H1 (cell line): ENCODE results near the gene AGXT2. TPM values are rescaled to one million over a fixed set of nuclear protein-coding genes. Genes with fewer than 3 reads are reported as not detected.

Source experiments
- CTCF ChIA-PET: fragments of 300-600 bp; sonication (Branson Sonifier 250); formaldehyde crosslinking; loops from one replicate; lab custom pipeline; 2021; ENCODE audit not compliant: partially characterized antibody; lab: Charles Lee
- POLR2A ChIA-PET: fragments of 300-600 bp; sonication (Branson Sonifier 250); formaldehyde crosslinking; loops from one replicate; lab custom pipeline; 2021; ENCODE audit warnings: inconsistent platforms; ENCODE audit not compliant: partially characterized antibody; lab: Charles Lee
- DNase-seq, 2 experiments: peaks; one replicate each; pipeline versions ENCODE4 v3.0.0 to v3.0.0-alpha.2; 2010 to 2022; ENCODE audit warnings: low spot score in 2 of 2, low read depth in 1 of 2, mixed read lengths in 1 of 2
- FAIRE-seq: peaks from 2 replicates; lab custom pipeline; 2011; peaks lifted over from hg19 to GRCh38; lab: Jason Lieb, UNC
- H2AFZ ChIP-seq: 2 replicates; pipeline ENCODE4 v1.8.1; 2012; ENCODE audit warnings: low read length, inconsistent platforms
- H2AK5ac ChIP-seq: 2 replicates; pipeline ENCODE4 v1.6.1; 2013; ENCODE audit warnings: low read depth, low read length
- H2BK120ac ChIP-seq: replicated peaks from 2 replicates; pipeline ENCODE3; 2013; ENCODE audit warnings: low read depth, low read length, inconsistent platforms
- H2BK12ac ChIP-seq: 2 replicates; pipeline ENCODE4 v1.6.1; 2013; ENCODE audit warnings: low read depth, low read length
- H2BK15ac ChIP-seq: 2 replicates; pipeline ENCODE4 v1.6.1; 2013; ENCODE audit warnings: low read length
- H2BK20ac ChIP-seq: 2 replicates; pipeline ENCODE4 v1.6.1; 2013; ENCODE audit warnings: low read length
- H2BK5ac ChIP-seq: 2 replicates; pipeline ENCODE4 v1.6.1; 2013; ENCODE audit warnings: low read depth, low read length
- H3K14ac ChIP-seq: 2 replicates; pipeline ENCODE4 v1.6.1; 2013; ENCODE audit warnings: inconsistent platforms; ENCODE audit not compliant: insufficient read length
- H3K18ac ChIP-seq: 2 replicates; pipeline ENCODE4 v1.6.1; 2013; ENCODE audit warnings: low read length; ENCODE audit errors: extremely low read depth
- H3K23ac ChIP-seq: 2 replicates; pipeline ENCODE4 v1.6.1; 2013; ENCODE audit warnings: inconsistent platforms; ENCODE audit not compliant: insufficient read length
- H3K23me2 ChIP-seq: 2 replicates; pipeline ENCODE4 v1.6.1; 2013; ENCODE audit warnings: low read depth, low read length
- H3K27ac ChIP-seq: 2 replicates; pipeline ENCODE4 v1.6.1; 2011; ENCODE audit warnings: low read depth, low read length, inconsistent platforms
- H3K27me3 ChIP-seq, 4 experiments: replicated peaks in 1 of 4; 1 replicate in 1 of 4; 2 replicates in 3 of 4; pipeline versions ENCODE4 v1.6.1 to v1.8.1; 2011 to 2013; ENCODE audit warnings: low read length in 3 of 4, mild to moderate bottlenecking in 3 of 4, inconsistent platforms in 2 of 4, mixed read lengths in 2 of 4, moderate library complexity in 1 of 4; ENCODE audit not compliant: control insufficient read depth in 3 of 4, insufficient read depth in 3 of 4; ENCODE audit errors: extremely low read depth in 1 of 4
- H3K36me3 ChIP-seq, 4 experiments: 2 replicates each; pipeline versions ENCODE4 v1.6.1 to v1.8.1; 2011 to 2013; ENCODE audit warnings: mild to moderate bottlenecking in 4 of 4, low read length in 3 of 4, moderate library complexity in 2 of 4, control low read depth in 1 of 4, inconsistent platforms in 1 of 4; ENCODE audit not compliant: insufficient read depth in 4 of 4, control insufficient read depth in 2 of 4
- H3K4ac ChIP-seq: replicated peaks from 2 replicates; pipeline ENCODE3; 2013; ENCODE audit warnings: low read length, low read depth, mixed read lengths, inconsistent platforms; ENCODE audit not compliant: insufficient read length
- H3K4me1 ChIP-seq, 4 experiments: replicated peaks in 1 of 4; 1 replicate in 1 of 4; 2 replicates in 3 of 4; pipeline versions ENCODE4 v1.6.1 to v1.8.1; 2011 to 2013; ENCODE audit warnings: low read length in 3 of 4, inconsistent platforms in 2 of 4, mixed read lengths in 1 of 4; ENCODE audit not compliant: insufficient read depth in 4 of 4, control insufficient read depth in 3 of 4
- H3K4me2 ChIP-seq, 2 experiments: 2 replicates each; pipeline versions ENCODE4 v1.6.1 to v1.8.1; 2011 to 2013; ENCODE audit warnings: low read depth in 2 of 2, low read length in 2 of 2, control low read depth in 1 of 2, inconsistent platforms in 1 of 2, mild to moderate bottlenecking in 1 of 2; ENCODE audit not compliant: insufficient read depth in 1 of 2
- H3K4me3 ChIP-seq, 4 experiments: fragments of 200-600, 300-600 bp in 1 of 4; sonication (generic), shearing (Covaris generic), sonication (Bioruptor Twin) in 1 of 4; 2 replicates each; pipeline versions ENCODE4 v1.5.1 to v1.8.1; 2011 to 2016; ENCODE audit warnings: low read length in 4 of 4, low read depth in 3 of 4, control low read depth in 2 of 4, inconsistent platforms in 2 of 4, mild to moderate bottlenecking in 2 of 4, mixed read lengths in 1 of 4, moderate library complexity in 1 of 4; ENCODE audit not compliant: insufficient read depth in 2 of 4; ENCODE audit errors: extremely low read depth in 1 of 4
- H3K56ac ChIP-seq: replicated peaks from 2 replicates; pipeline ENCODE3; 2013; ENCODE audit warnings: low read depth, mild to moderate bottlenecking, mixed read lengths, low read length, inconsistent platforms; ENCODE audit not compliant: insufficient read length
- H3K79me1 ChIP-seq: 2 replicates; pipeline ENCODE4 v1.6.1; 2013; ENCODE audit warnings: low read depth, low read length, control low read depth
- H3K79me2 ChIP-seq, 2 experiments: 2 replicates each; pipeline versions ENCODE4 v1.6.1 to v1.8.1; 2012 to 2013; ENCODE audit warnings: low read length in 2 of 2, mild to moderate bottlenecking in 2 of 2, inconsistent platforms in 1 of 2; ENCODE audit not compliant: insufficient read depth in 2 of 2, control insufficient read depth in 1 of 2
- H3K9ac ChIP-seq, 4 experiments: replicated peaks in 1 of 4; 1 replicate in 1 of 4; 2 replicates in 3 of 4; pipeline versions ENCODE4 v1.6.1 to v1.8.1; 2011 to 2013; ENCODE audit warnings: low read depth in 3 of 4, low read length in 3 of 4, control low read depth in 2 of 4, mild to moderate bottlenecking in 2 of 4, moderate library complexity in 2 of 4, inconsistent platforms in 1 of 4; ENCODE audit errors: extremely low read depth in 1 of 4
- H3K9me3 ChIP-seq, 2 experiments: 2 replicates each; pipeline versions ENCODE4 v1.6.1 to v1.8.1; 2012 to 2013; ENCODE audit warnings: mild to moderate bottlenecking in 2 of 2, moderate library complexity in 2 of 2, control low read depth in 1 of 2, inconsistent platforms in 1 of 2, low read depth in 1 of 2, low read length in 1 of 2, mixed read lengths in 1 of 2; ENCODE audit not compliant: insufficient read depth in 2 of 2
- H4K20me1 ChIP-seq, 2 experiments: replicated peaks in 1 of 2; 2 replicates each; pipeline versions ENCODE3 to v1.8.1; 2011 to 2013; ENCODE audit warnings: inconsistent platforms in 2 of 2, low read length in 2 of 2, mild to moderate bottlenecking in 1 of 2; ENCODE audit not compliant: insufficient read depth in 2 of 2, control insufficient read depth in 1 of 2
- H4K5ac ChIP-seq: 2 replicates; pipeline ENCODE4 v1.6.1; 2013; ENCODE audit warnings: low read length, low read depth, mixed read lengths, inconsistent platforms; ENCODE audit not compliant: insufficient read length
- H4K8ac ChIP-seq: 2 replicates; pipeline ENCODE4 v1.8.0; 2013; ENCODE audit warnings: mild to moderate bottlenecking, moderate library complexity, low read length, inconsistent platforms; ENCODE audit not compliant: insufficient read depth; ENCODE audit errors: extremely low read depth
- H4K91ac ChIP-seq: replicated peaks from 2 replicates; pipeline ENCODE3; 2013; ENCODE audit warnings: low read length, mixed read lengths, inconsistent platforms; ENCODE audit not compliant: insufficient read length
- BRCA1 ChIP-seq: IDR thresholded peaks from 2 replicates; pipeline ENCODE4 v1.6.1; 2012; ENCODE audit warnings: low read depth, low read length, improper control_type of control experiment
- CBX5 ChIP-seq: fragments of 300-800, 300-1000 bp; sonication (generic); IDR thresholded peaks from 2 replicates; pipeline ENCODE4 v1.7.1; 2016; ENCODE audit warnings: antibody characterized with exemption, low read length, low read depth
- CEBPB ChIP-seq: IDR thresholded peaks from 2 replicates; pipeline ENCODE4 v1.6.1; 2012; ENCODE audit warnings: low read depth, low read length
- CTCF ChIP-seq, 3 experiments: IDR thresholded peaks; 1 replicate in 2 of 3; 2 replicates in 1 of 3; pipeline versions ENCODE4 v1.5.1 to v1.6.1; 2011; ENCODE audit warnings: low read length in 3 of 3, mild to moderate bottlenecking in 3 of 3, inconsistent platforms in 2 of 3, low read depth in 1 of 3, moderate library complexity in 1 of 3; ENCODE audit not compliant: insufficient read depth in 1 of 3; ENCODE audit errors: control extremely low read depth in 1 of 3
- GABPA ChIP-seq: IDR thresholded peaks from 2 replicates; pipeline ENCODE4 v1.6.1; 2011; ENCODE audit warnings: mild to moderate bottlenecking, low read length, moderate library complexity, borderline replicate concordance; ENCODE audit not compliant: insufficient read depth
- JUND ChIP-seq: IDR thresholded peaks from 2 replicates; pipeline ENCODE4 v1.6.1; 2011; ENCODE audit warnings: mild to moderate bottlenecking, improper control_type of control experiment, low read length
- RNF2 ChIP-seq: fragments of 200-900, 300-1000 bp; sonication (generic); IDR thresholded peaks from 2 replicates; pipeline ENCODE4 v1.7.1; 2016; ENCODE audit warnings: borderline replicate concordance, low read depth, mild to moderate bottlenecking, antibody characterized with exemption, low read length; ENCODE audit not compliant: poor library complexity, severe bottlenecking; ENCODE audit errors: missing control alignments
- SIRT6 ChIP-seq: IDR thresholded peaks from one replicate; pipeline ENCODE4 v1.7.1; 2012; ENCODE audit warnings: low read length, inconsistent platforms
- YY1 ChIP-seq: IDR thresholded peaks from 2 replicates; pipeline ENCODE4 v1.6.1; 2011; ENCODE audit warnings: low read depth, mild to moderate bottlenecking, low read length
- ZNF274 ChIP-seq: IDR thresholded peaks from 2 replicates; pipeline ENCODE4 v1.7.0; 2012; ENCODE audit warnings: low read length, borderline replicate concordance; ENCODE audit errors: extremely low read depth
- WGBS, 2 experiments: shearing (Covaris generic) in 1 of 2; methylation state at CpG; one replicate each; pipeline versions ENCODE4 v1.1.6 to v1.1.7; 2013 to 2015; ENCODE audit warnings: low lambda C conversion rate in 2 of 2, mixed read lengths in 2 of 2, inconsistent platforms in 1 of 2, low coverage in 1 of 2, missing lambda C conversion rate in 1 of 2; ENCODE audit not compliant: insufficient replicate concordance in 2 of 2, insufficient coverage in 1 of 2, insufficient read length in 1 of 2; ENCODE audit errors: extremely low coverage in 1 of 2, missing lambda C conversion rate in 1 of 2; 5-methylcytosine and 5-hydroxymethylcytosine counted together
- polyA plus RNA-seq, 7 experiments: library from polyadenylated mRNA; depleted of rRNA in 3 of 7; stranded (reverse) in 5 of 7; unstranded in 2 of 7; fragments of >200 nt in 5 of 7; fragments of 200-250 nt in 2 of 7; gene quantifications; 1 replicate in 5 of 7; 2 replicates in 1 of 7; 4 replicates in 1 of 7; pipeline versions ENCODE4 v1.2.1 to v1.2.3, GENCODE V29; 2011 to 2013; ENCODE audit warnings: missing spikeins in 2 of 7, mixed read lengths in 2 of 7
- total RNA-seq: library from RNA; stranded (reverse); fragmentation: NEBNext Ultra II Directional; extraction: Animal tissue kit (Norgen Biotek cat#: 25700); gene quantifications from 2 replicates; pipeline ENCODE4 v1.2.1, GENCODE V29; 2021

The AGXT2 gene
- total and polyA plus RNA-seq, 2 of the 8 experiments (the other 6 are each of a cell fraction or from before 2014, with no cell fraction given), result not detected

GRCh38 chr5:35002459-35002858, 45.3 kb downstream of the AGXT2 start:
- H3K27me3 ChIP-seq, result no peaks in the 10 kb centered on the region
- peak overlapping the region; percentile 81; the same call in 1 of the 2 replicates for H2AFZ ChIP-seq
- H2AK5ac ChIP-seq, result no peak overlapping the region
- no peak overlapping the region for H2BK12ac ChIP-seq
- H3K27ac ChIP-seq, result no peak overlapping the region
- H3K18ac ChIP-seq, result no peak overlapping the region
- no peak overlapping the region for H4K91ac ChIP-seq
- H3K4ac ChIP-seq, result no peak overlapping the region
- no peaks in the 10 kb centered on the region for H3K79me1 ChIP-seq
- no peak overlapping the region for H2BK15ac ChIP-seq
- FAIRE-seq (no peak), DNase-seq (no peak)
- ChIA-PET CTCF (interaction anchor here (0.7 to 3.4 kb wide), 12 partner anchors 9 to 836 kb away, joined by 3 to 69 read pairs (median 6); partner anchors contain the start of gene DNAJC21), POLR2A (interaction anchor here (1.0 kb wide), 1 partner anchor 73 kb away, joined by 3 read pairs; the partner anchor contains the start of gene DNAJC21)
- H4K5ac ChIP-seq, result no peak overlapping the region
- H3K4me2 ChIP-seq, result no peak overlapping the region
- H2BK20ac ChIP-seq, result no peak overlapping the region
- no peaks in the 10 kb centered on the region for H3K79me2 ChIP-seq
- H3K14ac ChIP-seq, result no peak overlapping the region
- no peaks in the 10 kb centered on the region for H3K23me2 ChIP-seq
- H2BK120ac ChIP-seq, result no peak overlapping the region
- no peak overlapping the region for H3K9ac ChIP-seq
- H3K4me1 ChIP-seq, result peaks cover 0 to 4% (median 0%) of the 10 kb centered on the region in 4 experiments; a peak in 1 of 7 replicates
- no peak overlapping the region for H3K56ac ChIP-seq
- H4K20me1 ChIP-seq, result no peaks in the 10 kb centered on the region
- H3K23ac ChIP-seq, result no peak overlapping the region
- H3K36me3 ChIP-seq, result no peaks in the 10 kb centered on the region
- no peak overlapping the region for H4K8ac ChIP-seq
- no peak overlapping the region for H3K4me3 ChIP-seq
- no peak overlapping the region for H2BK5ac ChIP-seq
- no peaks in the 10 kb centered on the region for H3K9me3 ChIP-seq
- 93% methylated on average over 6 of the region's 6 CpGs; no CpG with 5 or more reads in 1 of the 2 experiments for WGBS, 2 experiments
- TF ChIP-seq ZNF274 (no peak), BRCA1 (no peak), YY1 (peak; percentile 73), SIRT6 (no peak), GABPA (no peak), JUND (no peak), CTCF (IDR thresholded peaks at IDR 0.05; ENCODE audit: control extremely low read depth in 1 of 3, insufficient read depth in 1 of 3, low read depth in 1 of 3, low read length in 3 of 3) (peak in 1 of 3 experiments; percentile 43; a peak in 2 of 4 replicates), RNF2 (no peak), CBX5 (no peak), CEBPB (no peak)
